HK-2 (cell line): ENCODE measurements around the gene SUSD1.

Source experiments
- DNase-seq: peaks from one replicate; pipeline ENCODE4 v3.0.0-alpha.2; 2018; ENCODE audit not compliant: unreplicated experiment

The SUSD1 gene

DNA sequence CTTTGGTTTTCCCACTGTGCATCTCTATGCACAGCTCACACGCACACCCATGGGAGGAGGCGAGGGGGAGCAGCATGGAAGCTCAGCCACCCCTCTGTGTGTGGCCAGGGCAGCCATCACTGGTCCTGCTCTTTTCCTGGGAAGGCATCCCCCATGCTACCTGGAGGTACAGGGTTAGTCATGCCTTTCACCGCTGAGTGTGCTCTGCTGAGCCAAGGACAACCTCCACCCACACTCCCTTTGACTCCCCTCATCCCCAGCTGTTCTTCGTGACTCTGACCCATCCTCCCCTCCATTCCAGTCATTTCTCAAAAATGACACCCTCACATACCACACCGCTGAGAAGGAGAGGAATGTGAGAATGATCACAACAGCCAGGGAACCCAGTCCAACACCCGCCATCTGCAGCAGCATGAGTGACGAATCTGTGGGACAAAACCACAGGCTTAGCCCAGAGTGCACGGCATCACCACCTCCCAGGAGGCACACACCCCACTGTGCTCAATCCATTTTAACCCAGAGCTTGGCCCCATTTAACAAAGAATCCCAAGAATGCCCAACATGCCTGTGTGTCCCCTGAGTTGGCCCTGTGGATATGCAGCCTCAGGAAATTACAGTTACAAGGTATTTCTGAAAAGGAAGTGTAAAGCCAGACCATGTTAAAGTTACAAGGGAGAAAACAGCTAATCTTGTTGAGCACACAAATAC lies 133.4 kb downstream of the SUSD1 start:
- peak; percentile 97 for DNase-seq

GRCh38 chr9:112041199-112041535 lies 133.9 kb downstream of the SUSD1 start:
- no peak for DNase-seq

DNA sequence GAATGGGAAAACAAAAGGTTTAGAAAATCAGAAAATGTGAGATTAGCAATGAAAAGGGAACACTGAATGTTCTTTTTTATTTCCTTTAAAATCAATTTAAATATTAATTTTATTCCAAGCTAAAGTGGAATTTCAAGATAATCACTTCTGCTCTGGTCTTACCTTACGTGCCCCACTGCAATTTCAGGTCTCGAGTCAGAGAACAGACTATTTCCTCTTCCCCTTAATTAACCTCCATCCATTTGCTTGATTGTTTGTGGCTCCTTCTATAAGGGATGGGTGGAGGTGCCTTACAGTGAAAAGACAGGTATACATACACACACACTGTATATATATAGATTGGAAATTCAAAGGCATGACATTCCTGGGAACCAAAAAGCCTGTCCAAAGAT lies 137.1 kb downstream of the SUSD1 start:
- DNase-seq = no peak

- DNase-seq = no peak
Observed at GRCh38 chr9:112037281-112038016, 137.6 kb downstream of the SUSD1 start.

DNA sequence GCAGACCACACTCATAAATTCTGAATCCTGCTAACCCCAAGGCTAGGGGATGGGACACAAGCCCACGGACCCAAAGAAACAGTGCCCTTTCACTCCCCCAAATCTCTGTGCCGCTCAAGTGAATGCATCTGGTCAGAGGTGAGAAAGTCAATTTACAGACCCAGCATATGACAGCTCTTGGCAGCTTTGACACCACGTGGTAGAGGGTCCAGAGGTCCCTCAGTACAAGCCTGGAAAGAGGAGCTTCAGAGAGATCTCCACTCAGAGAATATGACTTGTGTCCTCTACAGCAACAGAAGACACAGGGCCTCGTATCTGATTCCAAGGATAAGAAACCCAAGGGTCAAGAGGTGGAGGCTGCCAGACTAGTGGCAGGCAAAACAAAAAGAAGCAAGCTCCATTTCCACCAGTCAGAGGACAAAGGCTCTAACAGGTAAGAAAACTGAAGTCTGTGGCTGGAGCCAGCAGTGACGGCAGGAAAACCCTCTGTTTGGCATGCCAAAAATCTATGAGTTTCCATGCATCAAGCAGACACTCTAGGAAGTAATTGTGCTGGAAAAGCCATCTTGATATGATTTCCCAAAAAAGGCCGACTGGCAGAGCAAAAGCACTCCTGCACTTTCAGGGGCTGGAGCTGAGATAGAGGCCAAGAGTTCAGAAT lies 139.8 kb downstream of the SUSD1 start:
- no peak for DNase-seq

- no peak for DNase-seq
Observed at GRCh38 chr9:112034216-112034611, 140.9 kb downstream of the SUSD1 start.

GRCh38 chr9:112033237-112034215 lies 141.6 kb downstream of the SUSD1 start:
- DNase-seq = no peak

- DNase-seq = no peak
Observed at GRCh38 chr9:112032743-112033142, 142.4 kb downstream of the SUSD1 start.

- no peak for DNase-seq
Observed at GRCh38 chr9:112032009-112032408, 143.1 kb downstream of the SUSD1 start.

- DNase-seq = no peak
Observed at GRCh38 chr9:112031400-112031799, 143.7 kb downstream of the SUSD1 start.

DNA sequence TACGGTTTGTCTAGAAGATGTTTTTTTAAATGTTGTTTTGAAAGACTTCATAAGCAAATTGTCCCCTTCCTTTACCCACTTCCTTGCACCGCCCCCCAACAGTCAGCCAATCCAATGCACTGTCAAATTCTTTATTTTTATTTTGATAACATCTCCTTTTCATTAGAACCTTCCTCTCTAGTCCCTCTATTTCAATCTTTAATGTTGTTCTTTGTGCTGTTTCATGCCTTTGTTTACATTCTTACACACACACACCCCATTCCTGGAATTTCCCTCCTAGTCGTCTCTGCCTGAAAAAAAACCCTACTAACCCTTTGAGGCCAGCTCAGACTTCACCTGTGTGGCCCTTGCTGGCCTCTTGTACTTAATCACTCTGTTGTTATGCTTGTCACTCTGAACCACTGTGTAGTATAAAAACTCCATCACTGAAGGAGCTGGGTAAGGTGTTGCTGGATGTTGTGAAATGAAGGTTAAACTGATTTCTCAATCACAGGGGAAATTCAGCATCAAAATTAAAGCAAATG lies 145.1 kb downstream of the SUSD1 start:
- no peak for DNase-seq

GRCh38 chr9:112028242-112029221 lies 146.6 kb downstream of the SUSD1 start:
- DNase-seq = peak; percentile 77

DNA sequence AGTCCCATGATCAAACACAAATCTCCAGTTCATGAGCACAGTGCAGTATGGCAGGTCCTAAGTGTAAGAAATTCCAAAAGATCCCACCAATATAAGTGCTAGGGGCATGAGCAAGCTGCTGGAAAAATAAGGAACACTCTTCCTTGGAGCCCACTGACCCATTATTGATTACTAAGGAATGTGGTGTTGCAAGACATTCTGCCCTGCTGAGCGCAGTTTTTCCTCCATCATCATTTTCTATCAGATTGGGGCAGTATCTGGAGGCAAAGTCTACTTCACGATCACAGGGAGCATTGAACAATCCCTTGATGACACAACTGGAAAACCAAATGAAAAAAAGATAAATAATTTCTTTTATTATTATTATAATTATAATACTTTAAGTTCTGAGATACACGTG lies 149.2 kb downstream of the SUSD1 start:
- no peak for DNase-seq

GRCh38 chr9:112021742-112022141 lies 153.4 kb downstream of the SUSD1 start:
- DNase-seq = no peak

DNA sequence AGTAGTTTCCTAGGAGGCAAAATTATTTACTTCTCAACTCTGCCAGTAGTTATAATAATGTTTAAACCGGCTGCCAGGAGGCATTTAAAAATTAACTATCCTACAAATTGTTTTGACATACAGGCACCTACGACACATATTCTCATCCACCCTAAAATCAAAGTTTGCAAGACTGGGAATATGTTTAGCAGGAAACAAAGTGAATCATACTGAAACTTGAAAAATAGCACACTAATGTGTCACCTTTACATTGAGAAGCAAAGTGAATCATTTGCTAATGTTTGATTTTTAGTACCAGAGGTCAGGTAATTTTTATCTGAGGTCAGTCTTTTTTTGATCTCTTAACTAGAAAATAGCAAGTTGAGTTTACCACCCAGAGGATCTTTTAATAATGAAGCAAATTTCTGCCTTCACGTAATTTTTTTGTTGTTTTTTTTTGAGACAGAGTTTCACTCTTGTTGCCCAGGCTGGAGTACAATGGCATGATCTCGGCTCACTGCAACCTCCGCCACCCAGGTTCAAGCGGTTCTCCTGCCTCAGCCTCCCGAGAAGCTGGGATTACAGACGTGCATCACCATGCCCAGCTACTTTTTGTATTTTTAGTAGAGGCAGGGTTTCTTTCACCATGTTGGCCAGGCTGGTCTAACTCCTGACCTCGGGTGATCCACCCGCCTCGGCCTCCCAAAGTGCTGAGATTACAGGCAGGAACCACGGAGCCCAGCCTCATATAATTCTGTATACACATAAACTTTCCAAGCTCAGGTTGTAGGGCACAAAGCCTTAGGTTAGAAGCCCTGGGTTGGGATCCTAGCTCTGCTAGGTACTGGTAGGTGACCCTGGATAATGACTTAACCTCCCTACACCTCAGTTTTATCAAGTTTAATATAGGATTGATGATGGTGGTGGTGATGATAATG lies 154.2 kb downstream of the SUSD1 start:
- DNase-seq = no peak

- no peak for DNase-seq
Observed at GRCh38 chr9:112017878-112018277, 157.2 kb downstream of the SUSD1 start.

- DNase-seq = no peak
Observed at GRCh38 chr9:112015736-112016135, 159.4 kb downstream of the SUSD1 start.

GRCh38 chr9:112015149-112015548 lies 159.9 kb downstream of the SUSD1 start:
- DNase-seq = no peak

GRCh38 chr9:112013266-112013665 lies 161.8 kb downstream of the SUSD1 start:
- no peak for DNase-seq
